Glutamatergic neuron (in vitro differentiated cells): ENCODE data around the gene SGCA. TPM values are rescaled to one million over a fixed set of nuclear protein-coding genes. Genes with fewer than 3 reads are reported as not detected.

ENCODE experiments used
- DNase-seq: peaks from one replicate; pipeline ENCODE4 v3.0.0; 2022
- H3K27ac Mint-ChIP-seq: one replicate; pipeline ENCODE4 v1.8.0; 2020; ENCODE audit warnings: mild to moderate bottlenecking, mixed read lengths, inconsistent platforms; ENCODE audit not compliant: unreplicated experiment
- H3K27me3 Mint-ChIP-seq: one replicate; pipeline ENCODE4 v1.8.0; 2020; ENCODE audit warnings: mild to moderate bottlenecking, moderate library complexity, mixed read lengths, inconsistent platforms; ENCODE audit not compliant: unreplicated experiment
- H3K36me3 Mint-ChIP-seq: one replicate; pipeline ENCODE4 v1.8.0; 2020; ENCODE audit warnings: mild to moderate bottlenecking, mixed read lengths, inconsistent platforms; ENCODE audit not compliant: unreplicated experiment
- H3K4me1 Mint-ChIP-seq: one replicate; pipeline ENCODE4 v1.8.0; 2020; ENCODE audit warnings: mild to moderate bottlenecking, low read depth, mixed read lengths, inconsistent platforms; ENCODE audit not compliant: unreplicated experiment
- H3K4me3 Mint-ChIP-seq: one replicate; pipeline ENCODE4 v1.8.0; 2020; ENCODE audit warnings: mild to moderate bottlenecking, mixed read lengths, inconsistent platforms; ENCODE audit not compliant: unreplicated experiment
- H3K9me3 Mint-ChIP-seq: one replicate; pipeline ENCODE4 v1.8.0; 2020; ENCODE audit warnings: mild to moderate bottlenecking, moderate library complexity, mixed read lengths, inconsistent platforms; ENCODE audit not compliant: unreplicated experiment
- total RNA-seq: library from RNA; stranded (reverse); fragmentation: NEBNext Ultra II Directional; extraction: Animal tissue kit (Norgen Biotek cat#: 25700); gene quantifications from one replicate; pipeline ENCODE4 v1.2.1, GENCODE V29; 2021; ENCODE audit not compliant: unreplicated experiment
- TF ChIP-seq, protein P1 (sequence below): fragments of 200-600 bp; sonication (generic); IDR thresholded peaks from one replicate; pipeline ENCODE4 v1.5.0; 2021; ENCODE audit not compliant: partially characterized antibody, unreplicated experiment

Gene SGCA
- total RNA-seq, 1 donor from 2014 or later, result 1.3 TPM

DNA sequence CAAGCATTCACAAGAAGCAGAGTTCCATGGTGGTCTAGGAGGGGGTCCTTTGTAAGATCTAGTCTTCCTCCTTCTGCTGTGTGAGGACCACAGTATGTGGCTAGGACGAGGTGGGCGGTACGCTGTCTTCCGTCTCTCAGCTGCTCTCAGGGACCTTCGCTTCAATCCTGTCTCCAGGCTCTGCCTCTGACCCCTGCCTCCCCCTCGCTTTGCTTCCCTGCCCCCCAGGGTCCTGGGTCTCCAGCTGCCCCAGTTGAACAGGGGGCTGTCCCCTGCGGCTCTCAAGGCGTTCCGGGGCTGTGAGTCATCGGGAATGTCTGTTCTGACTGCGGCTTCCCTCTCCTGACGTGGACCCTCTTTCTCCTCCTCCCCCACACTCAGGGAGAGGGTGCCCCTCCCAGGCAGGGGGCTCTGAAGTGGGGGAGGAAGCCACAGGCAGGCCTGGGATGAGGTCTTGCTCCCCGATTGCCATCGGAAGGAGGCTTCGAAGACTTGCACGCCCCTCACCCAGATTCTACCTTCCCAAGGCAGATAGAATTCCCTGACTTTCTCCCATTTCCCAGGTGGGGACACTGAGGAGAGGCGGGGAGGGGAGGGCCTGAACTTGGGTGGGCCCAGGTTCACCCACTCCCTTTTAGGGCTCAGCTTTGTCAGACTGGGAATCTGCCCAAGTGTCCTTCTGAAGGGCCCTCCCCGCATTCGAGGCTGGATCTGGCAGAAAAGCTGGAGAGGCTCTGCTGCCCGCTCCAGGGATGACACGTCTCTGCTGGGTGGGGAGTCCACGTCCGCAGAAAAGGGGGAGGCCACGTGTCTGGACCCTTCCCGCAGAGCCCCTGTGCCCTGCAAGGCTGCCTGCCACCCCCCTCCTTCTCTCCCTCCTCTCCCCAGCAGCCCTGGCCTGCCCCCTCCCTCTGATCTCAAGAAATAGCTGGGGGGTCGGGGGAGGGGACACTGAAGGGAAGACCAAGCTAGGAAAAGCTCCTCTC lies 44.7 kb downstream of the SGCA start:
- peak; percentile 66 for DNase-seq
- peak overlapping the region; percentile 78 for H3K27ac Mint-ChIP-seq

DNA sequence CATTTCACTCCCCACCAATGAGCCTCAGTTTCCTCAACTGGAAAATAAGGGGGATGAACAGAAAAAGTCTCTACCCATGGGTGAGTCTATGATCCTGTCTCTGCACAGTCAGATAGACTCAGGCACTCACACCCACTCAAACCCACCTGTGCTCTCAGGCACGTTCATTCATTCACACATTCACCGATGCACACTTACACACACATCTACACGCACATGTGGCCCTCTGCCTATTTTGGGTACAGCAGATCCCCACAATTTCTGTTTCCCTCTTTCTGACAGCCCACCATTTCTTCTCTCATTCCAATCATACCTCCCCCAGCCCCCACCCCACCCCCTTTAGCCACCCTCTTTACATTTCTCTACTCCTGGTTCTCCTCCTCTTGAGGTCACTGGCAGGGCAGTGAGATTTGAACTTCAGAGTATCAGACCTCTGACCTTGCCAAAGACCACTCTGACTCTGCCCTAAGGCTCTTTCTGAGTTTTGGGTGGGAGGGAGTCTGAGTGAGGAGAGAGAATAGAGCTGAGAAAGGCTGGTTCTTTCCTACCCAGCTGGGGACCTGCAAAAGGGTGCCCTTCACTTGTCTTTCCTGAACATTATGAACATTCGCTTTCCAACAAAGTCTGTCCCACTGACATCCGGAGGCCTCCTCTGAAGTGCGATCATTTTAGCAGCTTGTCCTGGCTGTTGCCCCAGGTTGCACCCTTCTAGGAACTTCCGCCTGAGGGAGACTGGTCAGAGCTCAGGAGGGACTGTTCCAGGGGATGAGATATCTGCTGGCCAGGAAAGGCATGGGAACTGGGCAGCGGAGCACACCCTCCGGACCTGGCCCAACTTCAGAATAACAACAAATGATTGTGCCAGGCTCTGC lies 45.7 kb downstream of the SGCA start:
- no peak overlapping the region for H3K4me3 Mint-ChIP-seq

More for the DNA sequence above, 44.7 kb downstream of the SGCA start:
- H3K27me3 Mint-ChIP-seq, result peaks cover 14% of the 10 kb centered on the region
- H3K36me3 Mint-ChIP-seq, result no peaks in the 10 kb centered on the region
- H3K9me3 Mint-ChIP-seq, result peaks cover 8% of the 10 kb centered on the region
- TF ChIP-seq, protein P1, sequence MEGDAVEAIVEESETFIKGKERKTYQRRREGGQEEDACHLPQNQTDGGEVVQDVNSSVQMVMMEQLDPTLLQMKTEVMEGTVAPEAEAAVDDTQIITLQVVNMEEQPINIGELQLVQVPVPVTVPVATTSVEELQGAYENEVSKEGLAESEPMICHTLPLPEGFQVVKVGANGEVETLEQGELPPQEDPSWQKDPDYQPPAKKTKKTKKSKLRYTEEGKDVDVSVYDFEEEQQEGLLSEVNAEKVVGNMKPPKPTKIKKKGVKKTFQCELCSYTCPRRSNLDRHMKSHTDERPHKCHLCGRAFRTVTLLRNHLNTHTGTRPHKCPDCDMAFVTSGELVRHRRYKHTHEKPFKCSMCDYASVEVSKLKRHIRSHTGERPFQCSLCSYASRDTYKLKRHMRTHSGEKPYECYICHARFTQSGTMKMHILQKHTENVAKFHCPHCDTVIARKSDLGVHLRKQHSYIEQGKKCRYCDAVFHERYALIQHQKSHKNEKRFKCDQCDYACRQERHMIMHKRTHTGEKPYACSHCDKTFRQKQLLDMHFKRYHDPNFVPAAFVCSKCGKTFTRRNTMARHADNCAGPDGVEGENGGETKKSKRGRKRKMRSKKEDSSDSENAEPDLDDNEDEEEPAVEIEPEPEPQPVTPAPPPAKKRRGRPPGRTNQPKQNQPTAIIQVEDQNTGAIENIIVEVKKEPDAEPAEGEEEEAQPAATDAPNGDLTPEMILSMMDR, result no peak
- peaks cover 24% of the 10 kb centered on the region for H3K4me1 Mint-ChIP-seq
- peak overlapping the region; percentile 64 for H3K4me3 Mint-ChIP-seq

DNA sequence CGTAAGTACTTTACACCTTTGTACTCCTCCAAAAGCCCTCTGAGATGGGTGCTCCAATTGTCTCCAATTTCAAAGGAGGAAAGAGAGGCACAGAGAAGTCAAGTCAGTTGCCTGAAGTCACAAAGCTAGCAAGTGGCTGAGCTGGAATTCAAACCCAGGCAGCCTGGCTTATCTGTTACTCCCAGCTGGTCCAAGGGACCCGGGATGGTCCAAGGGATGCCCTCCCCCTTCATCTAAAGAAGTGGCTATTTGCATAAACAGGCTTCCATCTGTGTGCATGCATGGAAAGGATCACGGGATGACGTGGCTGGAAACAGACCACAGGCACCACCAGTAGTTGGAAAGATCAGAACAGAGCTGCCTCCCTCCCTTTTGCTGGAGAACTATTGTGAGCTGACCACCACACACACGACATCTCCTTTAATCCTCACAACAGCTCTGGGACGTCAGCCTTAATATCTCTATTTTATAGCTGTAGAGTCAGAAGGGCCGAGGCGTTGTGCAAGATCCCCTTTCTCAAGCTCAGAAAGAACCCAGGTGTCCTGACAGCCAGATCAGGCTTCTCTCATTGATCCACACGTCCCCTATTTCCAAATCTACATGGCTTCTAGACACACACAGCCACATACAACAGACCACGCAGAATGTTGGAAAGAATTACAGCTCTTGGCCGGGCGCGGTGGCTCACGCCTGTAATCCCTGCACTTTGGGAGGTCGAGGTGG lies 46.5 kb downstream of the SGCA start:
- peaks cover 8% of the 10 kb centered on the region for H3K9me3 Mint-ChIP-seq
- DNase-seq, result no peak
- TF ChIP-seq, protein P1, result no peak
- no peak overlapping the region for H3K4me3 Mint-ChIP-seq
- no peak overlapping the region for H3K27ac Mint-ChIP-seq
- H3K36me3 Mint-ChIP-seq, result no peaks in the 10 kb centered on the region
- peaks cover 24% of the 10 kb centered on the region for H3K4me1 Mint-ChIP-seq
- H3K27me3 Mint-ChIP-seq, result peaks cover 10% of the 10 kb centered on the region

More for the DNA sequence above, 45.7 kb downstream of the SGCA start:
- no peaks in the 10 kb centered on the region for H3K36me3 Mint-ChIP-seq
- peaks cover 12% of the 10 kb centered on the region for H3K27me3 Mint-ChIP-seq
- H3K27ac Mint-ChIP-seq, result peak overlapping the region; percentile 11
- H3K4me1 Mint-ChIP-seq, result peaks cover 24% of the 10 kb centered on the region
- no peak for DNase-seq
- peaks cover 8% of the 10 kb centered on the region for H3K9me3 Mint-ChIP-seq
- TF ChIP-seq, protein P1, result no peak

DNA sequence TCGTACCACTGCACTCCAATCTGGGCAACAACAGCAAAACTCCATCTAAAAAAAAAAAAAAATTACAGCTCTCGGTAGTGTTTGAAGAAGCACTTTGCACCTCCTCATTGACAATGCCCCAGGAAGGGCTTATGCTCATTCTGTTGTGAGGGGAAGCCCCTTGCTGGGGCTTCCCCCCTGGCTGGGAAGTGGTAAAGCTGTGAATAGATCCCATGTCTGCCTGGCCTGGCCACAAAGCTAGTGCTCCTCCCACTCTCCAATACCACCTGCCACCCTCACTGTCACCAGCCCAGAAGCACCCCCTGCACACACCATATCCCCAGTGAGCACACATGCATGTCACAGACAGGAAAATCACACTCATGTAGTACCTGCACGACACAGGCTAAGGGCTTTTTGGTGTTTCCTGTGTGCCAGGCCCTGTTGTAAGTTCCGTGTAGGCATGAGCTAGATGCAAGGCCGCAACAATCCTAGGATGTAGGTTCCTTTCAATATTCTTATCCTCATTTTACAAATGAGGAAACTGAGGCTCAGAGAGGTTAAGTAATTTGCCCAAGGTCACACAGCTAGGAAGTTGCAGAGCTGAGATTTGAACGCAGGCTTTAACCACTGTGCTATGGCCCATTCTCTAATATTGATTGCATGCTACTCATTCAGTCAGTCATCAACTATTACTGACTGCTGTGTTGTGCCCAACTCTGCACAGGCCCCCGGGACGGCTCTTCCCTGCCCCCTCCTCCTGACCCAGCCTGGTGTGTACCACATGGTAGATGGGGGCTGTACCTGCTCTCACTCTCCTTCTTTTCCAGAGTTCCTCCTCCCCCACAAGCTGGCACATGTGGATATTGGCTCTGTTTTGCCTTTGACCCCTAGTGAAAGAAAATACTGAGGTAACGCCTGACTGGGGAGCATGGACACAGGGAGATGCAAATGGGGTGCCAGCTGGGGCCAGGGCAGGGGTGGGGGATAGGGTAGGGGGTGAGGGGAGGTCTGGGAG lies 47.5 kb downstream of the SGCA start:
- Mint-ChIP-seq H3K4me3 (no peak overlapping the region), H3K9me3 (peaks cover 7% of the 10 kb centered on the region), H3K27me3 (peaks cover 10% of the 10 kb centered on the region), H3K36me3 (no peaks in the 10 kb centered on the region), H3K4me1 (peaks cover 17% of the 10 kb centered on the region), H3K27ac (peak overlapping the region; percentile 64)
- no peak for DNase-seq
- TF ChIP-seq, protein P1, result no peak
